ENCODE measurements around the gene OR10AD1.

GRCh38 chr12:48176417-48176751 lies 26.7 kb downstream of the OR10AD1 start:
- no peak for TF ChIP-seq CTCF (conservative IDR thresholded peaks at IDR 0.05)
- no peak for TF ChIP-seq EZH2 (IDR thresholded peaks at IDR 0.05; ENCODE audit: low read depth)

All from PC-9 (cell line).